HG02642 (cell line): ENCODE data around the gene GRIN2C.

Experiments
- ATAC-seq: cut with Tn5 transposase; IDR thresholded peaks from one replicate; pipeline ENCODE4 v1.9.1; 2021; ENCODE audit warnings: mild to moderate bottlenecking; ENCODE audit not compliant: unreplicated experiment, poor library complexity

GRIN2C gene

GRCh38 chr17:74825952-74826719 is 33.5 kb downstream of the GRIN2C start:
- ATAC-seq: no peak

- no peak for ATAC-seq
Observed at GRCh38 chr17:74824961-74825627, 34.6 kb downstream of the GRIN2C start.

- ATAC-seq: no peak
Observed at GRCh38 chr17:74822939-74823367, 36.7 kb downstream of the GRIN2C start.

GRCh38 chr17:74822335-74822938 is 37.2 kb downstream of the GRIN2C start:
- ATAC-seq: no peak

GRCh38 chr17:74821655-74822334 is 37.9 kb downstream of the GRIN2C start:
- ATAC-seq: no peak

GRCh38 chr17:74819801-74820436 is 39.8 kb downstream of the GRIN2C start:
- ATAC-seq: no peak

GRCh38 chr17:74818291-74818938 is 41.3 kb downstream of the GRIN2C start:
- ATAC-seq: no peak

GRCh38 chr17:74816905-74817620 is 42.6 kb downstream of the GRIN2C start:
- ATAC-seq: no peak

GRCh38 chr17:74815550-74816370 is 43.9 kb downstream of the GRIN2C start:
- no peak for ATAC-seq

GRCh38 chr17:74815067-74815466 is 44.6 kb downstream of the GRIN2C start:
- no peak for ATAC-seq

- ATAC-seq: no peak
Observed at GRCh38 chr17:74814453-74814852, 45.2 kb downstream of the GRIN2C start.

GRCh38 chr17:74812109-74813009 is 47.3 kb downstream of the GRIN2C start:
- no peak for ATAC-seq

GRCh38 chr17:74810699-74811485 is 48.8 kb downstream of the GRIN2C start:
- ATAC-seq: no peak

GRCh38 chr17:74808714-74809430 is 50.8 kb downstream of the GRIN2C start:
- no peak for ATAC-seq

- ATAC-seq: no peak
Observed at GRCh38 chr17:74807925-74808324, 51.8 kb downstream of the GRIN2C start.

- ATAC-seq: no peak
Observed at GRCh38 chr17:74807441-74807840, 52.2 kb downstream of the GRIN2C start.
